Adipocyte (in vitro differentiated cells): Measurements from ENCODE around the gene OBP2A.
"Not testable (repeated sequence)": the region's sequence is repeated elsewhere in the genome, so short reads cannot be mapped to it uniquely, and the experiment has no call there.

Source experiments
- DNase-seq: peaks from one replicate; pipeline ENCODE4 v3.0.0-alpha.2; 2015; ENCODE audit warnings: low read depth
- H3K27me3 ChIP-seq: replicated peaks from 2 replicates; pipeline ENCODE4 v1.7.0; 2013; ENCODE audit warnings: mild to moderate bottlenecking, low read length, moderate library complexity; ENCODE audit not compliant: control insufficient read depth, insufficient read depth
- H3K36me3 ChIP-seq: 2 replicates; pipeline ENCODE4 v1.7.0; 2013; ENCODE audit warnings: low read length, mild to moderate bottlenecking, moderate library complexity; ENCODE audit not compliant: control insufficient read depth, insufficient read depth, severe bottlenecking
- H3K4me1 ChIP-seq: 2 replicates; pipeline ENCODE4 v1.7.0; 2013; ENCODE audit warnings: mild to moderate bottlenecking, low read length, moderate library complexity; ENCODE audit not compliant: control insufficient read depth, insufficient read depth
- H3K4me3 ChIP-seq: 2 replicates; pipeline ENCODE4 v1.7.0; 2013; ENCODE audit warnings: mild to moderate bottlenecking, low read length, moderate library complexity
- H3K9ac ChIP-seq: 2 replicates; pipeline ENCODE4 v1.7.0; 2013; ENCODE audit warnings: mild to moderate bottlenecking, low read length, moderate library complexity
- H3K9me3 ChIP-seq: 2 replicates; pipeline ENCODE4 v1.7.0; 2013; ENCODE audit warnings: mild to moderate bottlenecking, low read length, moderate library complexity; ENCODE audit not compliant: control insufficient read depth

OBP2A gene

DNA sequence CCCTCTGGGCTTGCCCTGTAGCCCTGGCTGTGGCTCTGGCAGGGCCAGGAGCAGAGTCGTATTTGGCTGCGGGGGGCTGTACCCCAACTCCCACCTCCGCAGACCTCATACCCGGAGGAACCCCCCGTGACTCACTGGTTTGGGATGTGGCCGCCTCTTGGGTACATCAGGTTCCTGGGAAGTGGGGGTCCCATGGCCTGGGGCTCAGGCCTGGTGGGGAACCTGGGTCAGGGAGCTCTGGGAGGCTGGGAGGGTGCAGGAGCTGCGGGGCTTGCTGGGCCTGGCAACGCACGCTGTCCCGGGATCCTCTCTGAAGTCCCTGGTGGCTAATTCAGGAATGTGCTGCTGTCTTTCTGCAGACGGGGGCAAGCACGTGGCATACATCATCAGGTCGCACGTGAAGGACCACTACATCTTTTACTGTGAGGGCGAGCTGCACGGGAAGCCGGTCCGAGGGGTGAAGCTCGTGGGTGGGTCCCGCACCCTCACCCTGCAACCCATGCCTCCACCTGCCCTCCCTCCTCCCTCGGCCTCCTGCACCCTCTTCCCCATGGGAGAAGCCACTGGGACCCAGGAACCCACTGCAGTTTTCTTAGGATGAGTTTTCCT is 22.3 kb upstream of the OBP2A start:
- DNase-seq = no peak

DNA sequence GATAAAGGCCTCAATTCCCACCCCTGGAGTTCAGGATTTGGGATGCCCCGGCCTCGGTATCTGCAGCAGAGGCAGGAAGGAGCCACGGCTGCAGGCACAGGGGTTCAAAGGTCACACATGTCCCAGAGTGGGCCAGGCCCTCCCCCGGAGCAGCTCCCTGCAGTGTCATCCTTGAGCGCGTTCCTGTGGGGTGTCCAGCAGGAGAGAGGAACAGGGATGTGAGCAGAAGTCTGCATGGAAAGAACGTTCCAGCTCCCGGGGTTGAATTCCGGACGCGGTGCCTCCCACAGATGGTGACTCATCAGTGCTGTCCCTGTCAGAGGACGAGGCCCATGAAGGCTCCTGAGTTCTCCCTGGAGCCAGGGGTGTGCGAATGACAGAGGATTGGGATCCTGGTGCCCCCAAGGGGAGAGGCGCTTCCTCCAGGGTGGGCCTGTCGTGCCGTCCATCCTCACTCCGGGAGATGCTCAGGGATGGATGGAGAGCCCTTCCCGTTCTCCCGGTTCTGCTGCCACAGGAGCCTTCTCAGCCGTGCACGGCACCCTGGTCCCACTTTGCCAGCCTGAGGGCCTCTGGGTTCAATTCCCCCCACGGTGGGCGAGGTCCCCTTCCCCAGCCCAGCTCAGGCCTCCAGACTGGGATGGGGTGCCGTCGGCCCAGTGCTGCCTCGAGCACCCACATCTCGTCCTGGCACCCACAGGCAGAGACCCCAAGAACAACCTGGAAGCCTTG is 21.6 kb upstream of the OBP2A start:
- H3K27me3 ChIP-seq = peaks cover 34% of the 10 kb centered on the region
- H3K9ac ChIP-seq = no peak overlapping the region
- H3K36me3 ChIP-seq = no peaks in the 10 kb centered on the region
- H3K4me3 ChIP-seq = no peak overlapping the region
- DNase-seq = peak; percentile 31
- peaks cover 4% of the 10 kb centered on the region for H3K4me1 ChIP-seq
- no peaks in the 10 kb centered on the region for H3K9me3 ChIP-seq

More for the DNA sequence above, 22.3 kb upstream of the OBP2A start:
- no peak overlapping the region for H3K4me3 ChIP-seq
- H3K9me3 ChIP-seq = no peaks in the 10 kb centered on the region
- H3K9ac ChIP-seq = no peak overlapping the region
- H3K36me3 ChIP-seq = no peaks in the 10 kb centered on the region
- H3K27me3 ChIP-seq = peaks cover 35% of the 10 kb centered on the region
- peaks cover 4% of the 10 kb centered on the region for H3K4me1 ChIP-seq

GRCh38 chr9:135525241-135526088 is 20.5 kb upstream of the OBP2A start:
- no peak for DNase-seq
- H3K9ac ChIP-seq = no peak overlapping the region

GRCh38 chr9:135526089-135526729 is 19.7 kb upstream of the OBP2A start:
- Histone ChIP-seq H3K4me1 (peaks cover 4% of the 10 kb centered on the region), H3K4me3 (no peak overlapping the region), H3K27me3 (peaks cover 38% of the 10 kb centered on the region), H3K9ac (no peak overlapping the region), H3K9me3 (peaks cover 4% of the 10 kb centered on the region), H3K36me3 (no peaks in the 10 kb centered on the region)
- no peak for DNase-seq

More at GRCh38 chr9:135525241-135526088, 20.5 kb upstream of the OBP2A start:
- no peaks in the 10 kb centered on the region for H3K36me3 ChIP-seq
- peaks cover 4% of the 10 kb centered on the region for H3K4me1 ChIP-seq
- H3K4me3 ChIP-seq = no peak overlapping the region
- peaks cover 4% of the 10 kb centered on the region for H3K9me3 ChIP-seq
- H3K27me3 ChIP-seq = peaks cover 37% of the 10 kb centered on the region

DNA sequence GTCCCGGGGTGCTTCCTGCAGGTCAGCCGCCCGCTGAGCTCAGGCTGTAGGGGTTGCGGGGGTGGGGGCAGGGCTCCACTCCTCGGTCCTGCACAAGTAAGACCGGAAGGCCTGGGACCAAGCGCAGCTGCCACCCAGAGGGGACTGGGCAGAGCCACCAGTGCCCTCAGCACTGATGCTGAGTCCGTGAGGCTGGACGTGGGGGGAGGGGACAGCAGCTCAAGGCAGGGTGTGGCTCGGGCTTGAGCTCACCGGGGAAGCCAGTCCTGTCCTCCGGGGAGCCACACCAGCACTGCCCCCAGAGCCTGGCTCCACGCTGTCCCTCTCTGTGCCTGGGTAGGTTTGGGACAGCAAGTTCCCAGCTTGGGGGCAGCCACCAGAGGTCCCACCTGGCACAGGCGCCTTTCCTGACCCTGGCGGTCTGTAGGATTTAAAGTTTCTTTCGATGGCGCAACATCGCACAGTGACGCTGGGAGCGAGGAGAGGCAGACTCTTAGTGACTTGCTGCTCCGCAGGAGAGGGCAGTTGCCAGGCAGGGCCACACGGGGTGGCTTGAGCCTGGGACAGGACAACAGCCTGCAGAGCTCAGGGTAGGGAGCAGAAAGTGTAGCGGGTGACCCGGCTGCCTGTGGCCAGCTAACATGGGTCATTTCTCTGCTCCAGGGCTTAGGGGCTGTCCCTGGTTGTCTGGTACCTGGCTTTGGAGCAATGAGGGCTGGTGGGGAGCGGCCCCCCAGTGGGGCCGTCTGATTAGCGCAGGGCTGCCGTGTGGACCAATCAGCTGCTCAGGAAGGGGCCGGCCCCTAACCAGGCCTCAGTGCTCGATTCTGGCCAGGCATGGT is 19.0 kb upstream of the OBP2A start:
- Histone ChIP-seq H3K4me1 (peaks cover 4% of the 10 kb centered on the region), H3K9ac (no peak overlapping the region), H3K27me3 (peaks cover 38% of the 10 kb centered on the region), H3K36me3 (no peaks in the 10 kb centered on the region), H3K4me3 (no peak overlapping the region), H3K9me3 (peaks cover 4% of the 10 kb centered on the region)
- DNase-seq = no peak

DNA sequence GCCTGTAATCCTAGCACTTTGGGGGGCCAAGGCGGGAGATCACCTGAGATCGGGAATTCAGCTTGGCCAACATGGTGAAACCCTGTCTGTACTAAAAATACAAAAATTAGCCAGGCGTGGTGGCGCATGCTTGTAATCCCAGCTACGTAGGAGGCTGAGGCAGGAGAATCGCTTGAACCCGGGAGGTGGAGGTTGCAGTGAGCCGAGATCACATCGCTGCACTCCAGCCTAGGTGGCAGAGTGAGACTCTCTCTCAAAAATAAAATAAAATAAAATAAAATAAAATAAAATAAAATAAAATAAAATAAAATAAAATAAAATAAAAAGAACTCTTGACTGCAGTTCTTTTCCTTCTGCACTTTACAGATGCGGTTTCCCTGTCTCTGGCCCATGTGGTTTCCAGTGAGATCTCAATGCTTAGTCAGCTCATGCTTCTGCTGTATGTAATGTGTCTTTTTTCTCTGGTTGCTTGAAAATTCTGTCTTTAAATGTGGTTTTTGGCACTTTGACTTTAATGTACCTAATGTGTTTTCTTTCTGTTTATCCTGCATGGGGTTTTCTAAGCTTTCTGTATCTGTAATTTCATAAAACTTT is 17.0 kb upstream of the OBP2A start:
- peaks cover 38% of the 10 kb centered on the region for H3K27me3 ChIP-seq
- not testable (repeated sequence) for H3K9me3 ChIP-seq, H3K9ac ChIP-seq, H3K4me1 ChIP-seq, DNase-seq, H3K4me3 ChIP-seq, H3K36me3 ChIP-seq

DNA sequence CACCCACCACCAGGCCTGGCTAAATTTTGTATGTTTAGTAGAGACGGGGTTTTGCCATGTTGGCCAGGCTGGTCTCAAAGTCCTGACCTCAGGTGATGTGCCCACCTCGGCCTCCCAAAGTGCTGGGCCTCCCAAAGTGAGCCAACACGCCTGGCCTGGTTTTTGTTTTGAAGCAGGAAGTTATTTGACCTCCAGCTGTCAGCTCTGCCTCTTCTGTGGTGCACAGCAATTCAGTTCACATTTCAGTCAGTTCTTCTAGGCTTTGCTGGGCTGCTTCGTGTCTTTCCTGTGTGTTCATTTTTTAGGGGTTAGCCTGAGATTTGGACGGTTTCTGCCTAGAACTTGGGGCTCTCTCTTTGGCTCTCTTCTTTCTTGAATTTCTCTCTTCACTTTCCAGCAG is 15.8 kb upstream of the OBP2A start:
- Histone ChIP-seq H3K9ac (no peak overlapping the region), H3K4me3 (no peak overlapping the region), H3K4me1 (no peaks in the 10 kb centered on the region), H3K36me3 (no peaks in the 10 kb centered on the region), H3K9me3 (peaks cover 4% of the 10 kb centered on the region), H3K27me3 (peaks cover 40% of the 10 kb centered on the region)
- DNase-seq = no peak

- Histone ChIP-seq H3K4me3 (no peak overlapping the region), H3K36me3 (no peaks in the 10 kb centered on the region), H3K9me3 (peaks cover 4% of the 10 kb centered on the region), H3K9ac (no peak overlapping the region), H3K27me3 (peaks cover 36% of the 10 kb centered on the region), H3K4me1 (no peaks in the 10 kb centered on the region)
- DNase-seq = no peak
Observed at GRCh38 chr9:135531096-135531495, 14.8 kb upstream of the OBP2A start.

DNA sequence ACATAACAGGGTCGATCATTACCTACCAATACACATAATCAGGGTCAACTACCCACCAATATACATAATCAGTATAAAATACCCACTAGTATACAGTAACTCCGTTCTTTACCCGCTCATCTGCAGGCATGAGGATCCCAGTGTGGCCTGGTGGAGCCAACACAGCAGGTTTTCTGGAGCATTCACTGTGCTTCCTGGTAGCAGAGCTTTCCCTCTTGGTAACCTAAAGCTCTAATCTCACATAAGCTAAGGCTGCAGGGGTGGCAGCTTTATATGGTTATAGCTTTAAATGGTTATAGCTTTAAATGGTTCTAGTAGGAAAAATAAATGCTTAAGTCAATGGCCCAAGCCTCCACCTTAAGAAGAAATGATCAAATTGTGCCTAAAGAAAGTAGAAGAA is 12.8 kb upstream of the OBP2A start:
- H3K9me3 ChIP-seq = peaks cover 4% of the 10 kb centered on the region
- H3K4me1 ChIP-seq = no peaks in the 10 kb centered on the region
- DNase-seq = no peak
- no peaks in the 10 kb centered on the region for H3K36me3 ChIP-seq
- H3K4me3 ChIP-seq = no peak overlapping the region
- H3K27me3 ChIP-seq = peaks cover 32% of the 10 kb centered on the region
- H3K9ac ChIP-seq = no peak overlapping the region

- Histone ChIP-seq H3K9me3 (peaks cover 4% of the 10 kb centered on the region), H3K27me3 (peaks cover 29% of the 10 kb centered on the region), H3K9ac (no peak overlapping the region), H3K4me1 (no peaks in the 10 kb centered on the region), H3K36me3 (no peaks in the 10 kb centered on the region), H3K4me3 (no peak overlapping the region)
- no peak for DNase-seq
Observed at GRCh38 chr9:135533674-135534073, 12.3 kb upstream of the OBP2A start.
